Measurements from ENCODE around the gene VIPR1. TPM values are rescaled to one million over a fixed set of nuclear protein-coding genes. Genes with fewer than 3 reads are reported as not detected.

VIPR1 gene
- total RNA-seq, 4 donors from 2014 or later: 1.7 to 8.7 (median 3.2) TPM

- ATAC-seq (no peak), DNase-seq (peak in 1 of 2 donors; percentile 3)
- Histone ChIP-seq H3K27me3 (no peaks in the 10 kb centered on the region), H3K27ac (no peak overlapping the region), H3K36me3 (no peaks in the 10 kb centered on the region), H3K4me3 (no peak overlapping the region), H3K9me3 (no peaks in the 10 kb centered on the region), H3K4me1 (no peaks in the 10 kb centered on the region)
- in situ Hi-C loops (cut with MboI; ENCODE audit: low sequenced_read_pairs in 4 of 4) (no loop called here), intact Hi-C loops (cut with DNase I; ENCODE audit: low total_unique reads) (no loop called here)
- TF ChIP-seq POLR2A (IDR thresholded peaks at IDR 0.05) (no peak), CTCF (IDR thresholded peaks at IDR 0.05 in 4 of 5, conservative IDR thresholded peaks at IDR 0.05 in 1 of 5) (no peak)
Observed at GRCh38 chr3:42509111-42509510, 6.7 kb downstream of the VIPR1 start.

- ATAC-seq (no peak), DNase-seq (no peak)
- no peak for TF ChIP-seq CTCF (IDR thresholded peaks at IDR 0.05 in 4 of 5, conservative IDR thresholded peaks at IDR 0.05 in 1 of 5)
- TF ChIP-seq POLR2A (IDR thresholded peaks at IDR 0.05): no peak
- in situ Hi-C loops (cut with MboI; ENCODE audit: low sequenced_read_pairs in 4 of 4) (no loop called here), intact Hi-C loops (cut with DNase I; ENCODE audit: low total_unique reads) (no loop called here)
- Histone ChIP-seq H3K36me3 (no peaks in the 10 kb centered on the region), H3K9me3 (no peaks in the 10 kb centered on the region), H3K27me3 (no peaks in the 10 kb centered on the region), H3K4me1 (no peaks in the 10 kb centered on the region), H3K27ac (no peak overlapping the region), H3K4me3 (no peak overlapping the region)
Observed at GRCh38 chr3:42510325-42510724, 7.9 kb downstream of the VIPR1 start.

- H3K4me1 ChIP-seq: no peaks in the 10 kb centered on the region
- no peak overlapping the region for H3K27ac ChIP-seq
- no peaks in the 10 kb centered on the region for H3K27me3 ChIP-seq
- DNase-seq: no peak
- no peak for TF ChIP-seq POLR2A (IDR thresholded peaks at IDR 0.05)
- no peak for TF ChIP-seq CTCF (IDR thresholded peaks at IDR 0.05 in 4 of 5, conservative IDR thresholded peaks at IDR 0.05 in 1 of 5)
- H3K4me3 ChIP-seq: no peak overlapping the region
- in situ Hi-C loops (cut with MboI; ENCODE audit: low sequenced_read_pairs in 4 of 4): no loop called here
- H3K36me3 ChIP-seq: no peaks in the 10 kb centered on the region
- peak in 1 of 2 donors; percentile 46 for ATAC-seq
- H3K9me3 ChIP-seq: no peaks in the 10 kb centered on the region
- intact Hi-C loops (cut with DNase I; ENCODE audit: low total_unique reads): no loop called here
Observed at GRCh38 chr3:42511201-42511600, 8.8 kb downstream of the VIPR1 start.

GRCh38 chr3:42511736-42512135, 9.3 kb downstream of the VIPR1 start:
- Histone ChIP-seq H3K4me3 (no peak overlapping the region), H3K27me3 (no peaks in the 10 kb centered on the region), H3K4me1 (no peaks in the 10 kb centered on the region), H3K27ac (no peak overlapping the region), H3K36me3 (no peaks in the 10 kb centered on the region), H3K9me3 (no peaks in the 10 kb centered on the region)
- DNase-seq: no peak
- in situ Hi-C loops (cut with MboI; ENCODE audit: low sequenced_read_pairs in 4 of 4): no loop called here
- no peak for ATAC-seq
- TF ChIP-seq CTCF (IDR thresholded peaks at IDR 0.05 in 4 of 5, conservative IDR thresholded peaks at IDR 0.05 in 1 of 5) (no peak), POLR2A (IDR thresholded peaks at IDR 0.05) (no peak)
- intact Hi-C loops (cut with DNase I; ENCODE audit: low total_unique reads): no loop called here

- Histone ChIP-seq H3K4me1 (no peaks in the 10 kb centered on the region), H3K27ac (no peak overlapping the region), H3K9me3 (no peaks in the 10 kb centered on the region), H3K27me3 (no peaks in the 10 kb centered on the region), H3K36me3 (no peaks in the 10 kb centered on the region), H3K4me3 (no peak overlapping the region)
- no peak for DNase-seq
- in situ Hi-C loops (cut with MboI; ENCODE audit: low sequenced_read_pairs in 4 of 4): no loop called here
- TF ChIP-seq CTCF (IDR thresholded peaks at IDR 0.05 in 4 of 5, conservative IDR thresholded peaks at IDR 0.05 in 1 of 5): no peak
- no peak for ATAC-seq
- intact Hi-C loops (cut with DNase I; ENCODE audit: low total_unique reads): no loop called here
Observed at GRCh38 chr3:42513121-42513520, 10.7 kb downstream of the VIPR1 start.
